Keratinocyte (primary cell): ENCODE data around the gene HMCN1. TPM values are rescaled to one million over a fixed set of nuclear protein-coding genes. Genes with fewer than 3 reads are reported as not detected.
"Not testable (repeated sequence)": the region's sequence is repeated elsewhere in the genome, so short reads cannot be mapped to it uniquely, and the experiment has no call there.

Experiments
- DNase-seq: peaks from one replicate; pipeline ENCODE4 v3.0.0-alpha.2; 2011; ENCODE audit warnings: low read depth, missing footprints, low spot score
- FAIRE-seq: peaks from 2 replicates; lab custom pipeline; 2011; peaks lifted over from hg19 to GRCh38; lab: Jason Lieb, UNC
- H2AFZ ChIP-seq: 2 replicates; pipeline ENCODE4 v1.6.0; 2012; ENCODE audit warnings: low read length, control low read depth, inconsistent platforms; ENCODE audit not compliant: control insufficient read depth
- H3K27ac ChIP-seq: 2 replicates; pipeline ENCODE4 v1.5.1; 2011; ENCODE audit warnings: low read length; ENCODE audit not compliant: control insufficient read depth, insufficient read depth
- H3K27me3 ChIP-seq: 3 replicates; pipeline ENCODE4 v1.6.0; 2011; ENCODE audit warnings: low read length; ENCODE audit not compliant: control insufficient read depth, insufficient read depth; ENCODE audit errors: extremely low read depth
- H3K36me3 ChIP-seq, 2 experiments: 2 replicates in 1 of 2; 3 replicates in 1 of 2; pipeline ENCODE4 v1.5.1; 2011; ENCODE audit warnings: low read length in 2 of 2, mild to moderate bottlenecking in 1 of 2; ENCODE audit not compliant: control insufficient read depth in 2 of 2, insufficient read depth in 2 of 2; ENCODE audit errors: extremely low read depth in 1 of 2
- H3K4me1 ChIP-seq: 3 replicates; pipeline ENCODE4 v1.5.1; 2011; ENCODE audit warnings: low read length; ENCODE audit not compliant: control insufficient read depth, insufficient read depth; ENCODE audit errors: extremely low read depth
- H3K4me2 ChIP-seq: 3 replicates; pipeline ENCODE4 v1.6.0; 2011; ENCODE audit warnings: low read depth, low read length; ENCODE audit not compliant: control insufficient read depth, insufficient read depth; ENCODE audit errors: extremely low read depth
- H3K4me3 ChIP-seq, 3 experiments: fragments of 200-600 bp in 1 of 3; sonication (generic) in 1 of 3; 2 replicates in 2 of 3; 3 replicates in 1 of 3; pipeline ENCODE4 v1.5.1; 2011 to 2016; ENCODE audit warnings: low read length in 3 of 3, mild to moderate bottlenecking in 3 of 3, control low read depth in 2 of 3, inconsistent platforms in 1 of 3, low read depth in 1 of 3, mixed read lengths in 1 of 3, mixed run types in 1 of 3, moderate library complexity in 1 of 3; ENCODE audit not compliant: control insufficient read depth in 2 of 3, insufficient read depth in 2 of 3; ENCODE audit errors: extremely low read depth in 1 of 3
- H3K79me2 ChIP-seq: 2 replicates; pipeline ENCODE4 v1.6.0; 2012; ENCODE audit warnings: low read length; ENCODE audit not compliant: control insufficient read depth, insufficient read depth
- H3K9ac ChIP-seq: 3 replicates; pipeline ENCODE4 v1.6.0; 2011; ENCODE audit warnings: low read length; ENCODE audit not compliant: control insufficient read depth, insufficient read depth; ENCODE audit errors: extremely low read depth
- H3K9me1 ChIP-seq: 3 replicates; pipeline ENCODE4 v1.6.0; 2011; ENCODE audit warnings: low read length; ENCODE audit not compliant: control insufficient read depth, insufficient read depth; ENCODE audit errors: extremely low read depth
- H3K9me3 ChIP-seq: 2 replicates; pipeline ENCODE4 v1.5.1; 2012; ENCODE audit warnings: low read depth, low read length; ENCODE audit not compliant: control insufficient read depth
- H4K20me1 ChIP-seq: 3 replicates; pipeline ENCODE4 v1.6.0; 2011; ENCODE audit warnings: low read length; ENCODE audit not compliant: control insufficient read depth, insufficient read depth; ENCODE audit errors: extremely low read depth
- EZH2 ChIP-seq: IDR thresholded peaks from one replicate; pipeline ENCODE4 v1.6.1; 2012; ENCODE audit warnings: inconsistent platforms, mild to moderate bottlenecking, low read length, moderate library complexity
- dilution Hi-C: fragments of 300-500 bp; cut with MboI; formaldehyde crosslinking; loops from one replicate; pipeline ENCODE4 v1.7.0; 2020; ENCODE audit warnings: low sequenced_read_pairs; ENCODE audit not compliant: extremely low pct_ligation_motif_present
- polyA plus RNA-seq, 5 experiments: library from polyadenylated mRNA; depleted of rRNA in 3 of 5; stranded (reverse) in 3 of 5; stranded (forward) in 1 of 5; unstranded in 1 of 5; fragments of >200 nt; gene quantifications; 1 replicate in 1 of 5; 2 replicates in 3 of 5; 3 replicates in 1 of 5; pipeline versions ENCODE4 v1.2.1 to v1.2.3, GENCODE V29; 2011 to 2012; ENCODE audit warnings: missing spikeins in 2 of 5, low read depth in 1 of 5, low replicate concordance in 1 of 5
- TF ChIP-seq, protein P1 (sequence below), 3 experiments: IDR thresholded peaks in 1 of 3; conservative IDR thresholded peaks in 1 of 3; optimal IDR thresholded peaks in 1 of 3; 2 replicates in 2 of 3; 3 replicates in 1 of 3; pipeline versions ENCODE3 to v1.5.1; 2011; ENCODE audit warnings: low read length in 3 of 3, mild to moderate bottlenecking in 3 of 3, moderate library complexity in 2 of 3, control low read depth in 1 of 3, inconsistent platforms in 1 of 3; ENCODE audit not compliant: insufficient read depth in 2 of 3; ENCODE audit errors: extremely low read depth in 1 of 3

Gene HMCN1
- polyA plus RNA-seq, 1 donor (not counting 4 experiments of a cell fraction or from before 2014, with no cell fraction given) = 1.8 TPM

DNA sequence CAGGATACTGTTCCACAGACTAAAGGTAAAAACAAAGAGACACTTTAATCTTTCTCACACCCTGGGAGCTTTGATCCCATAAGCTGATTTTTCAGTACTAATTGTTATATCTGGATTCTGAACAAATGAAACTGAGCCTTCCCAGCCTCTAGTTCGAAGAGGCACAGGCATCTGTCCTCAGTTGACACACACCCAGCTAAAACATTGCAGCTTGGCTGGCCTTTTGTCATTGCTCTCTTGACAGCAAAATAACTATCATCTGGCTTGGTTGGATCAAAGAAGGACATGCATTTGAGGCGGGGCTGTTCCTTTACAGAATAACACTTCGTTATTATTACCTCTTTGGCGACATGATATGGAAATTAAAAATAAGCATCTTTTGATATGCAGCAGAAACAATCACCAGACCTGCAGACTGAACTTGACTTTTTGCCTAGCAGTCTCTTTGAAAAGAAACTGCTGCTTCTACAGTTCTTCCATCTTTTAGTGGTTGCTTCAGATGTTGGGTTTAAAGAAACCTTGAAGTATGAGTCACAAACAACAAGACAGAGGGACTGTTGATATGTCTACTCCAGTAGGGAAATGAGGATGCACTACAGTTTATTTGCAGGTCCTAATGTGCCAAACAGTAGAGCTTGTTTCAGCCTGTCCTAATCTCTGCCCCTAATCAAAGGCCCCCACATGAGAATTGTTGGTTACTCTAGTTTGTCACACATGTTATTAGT lies 474.4 kb downstream of the HMCN1 start:
- Histone ChIP-seq H3K36me3 (no peaks in the 10 kb centered on the region), H3K9me1 (no peaks in the 10 kb centered on the region), H3K79me2 (no peaks in the 10 kb centered on the region), H3K4me2 (no peak overlapping the region), H4K20me1 (no peaks in the 10 kb centered on the region), H3K9ac (no peak overlapping the region), H3K27ac (no peak overlapping the region), H3K4me3 (no peak overlapping the region), H3K9me3 (no peaks in the 10 kb centered on the region), H3K4me1 (peaks cover 3% of the 10 kb centered on the region), H2AFZ (no peak overlapping the region), H3K27me3 (no peaks in the 10 kb centered on the region)
- DNase-seq (no peak), FAIRE-seq (no peak)
- dilution Hi-C loops = no loop called here
- no peak for TF ChIP-seq EZH2
- TF ChIP-seq, protein P1, sequence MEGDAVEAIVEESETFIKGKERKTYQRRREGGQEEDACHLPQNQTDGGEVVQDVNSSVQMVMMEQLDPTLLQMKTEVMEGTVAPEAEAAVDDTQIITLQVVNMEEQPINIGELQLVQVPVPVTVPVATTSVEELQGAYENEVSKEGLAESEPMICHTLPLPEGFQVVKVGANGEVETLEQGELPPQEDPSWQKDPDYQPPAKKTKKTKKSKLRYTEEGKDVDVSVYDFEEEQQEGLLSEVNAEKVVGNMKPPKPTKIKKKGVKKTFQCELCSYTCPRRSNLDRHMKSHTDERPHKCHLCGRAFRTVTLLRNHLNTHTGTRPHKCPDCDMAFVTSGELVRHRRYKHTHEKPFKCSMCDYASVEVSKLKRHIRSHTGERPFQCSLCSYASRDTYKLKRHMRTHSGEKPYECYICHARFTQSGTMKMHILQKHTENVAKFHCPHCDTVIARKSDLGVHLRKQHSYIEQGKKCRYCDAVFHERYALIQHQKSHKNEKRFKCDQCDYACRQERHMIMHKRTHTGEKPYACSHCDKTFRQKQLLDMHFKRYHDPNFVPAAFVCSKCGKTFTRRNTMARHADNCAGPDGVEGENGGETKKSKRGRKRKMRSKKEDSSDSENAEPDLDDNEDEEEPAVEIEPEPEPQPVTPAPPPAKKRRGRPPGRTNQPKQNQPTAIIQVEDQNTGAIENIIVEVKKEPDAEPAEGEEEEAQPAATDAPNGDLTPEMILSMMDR (optimal IDR thresholded peaks at IDR 0.05 in 1 of 3, IDR thresholded peaks at IDR 0.05 in 1 of 3, conservative IDR thresholded peaks at IDR 0.05 in 1 of 3; ENCODE audit: extremely low read depth in 1 of 3, insufficient read depth in 2 of 3, low read length in 3 of 3) = no peak

DNA sequence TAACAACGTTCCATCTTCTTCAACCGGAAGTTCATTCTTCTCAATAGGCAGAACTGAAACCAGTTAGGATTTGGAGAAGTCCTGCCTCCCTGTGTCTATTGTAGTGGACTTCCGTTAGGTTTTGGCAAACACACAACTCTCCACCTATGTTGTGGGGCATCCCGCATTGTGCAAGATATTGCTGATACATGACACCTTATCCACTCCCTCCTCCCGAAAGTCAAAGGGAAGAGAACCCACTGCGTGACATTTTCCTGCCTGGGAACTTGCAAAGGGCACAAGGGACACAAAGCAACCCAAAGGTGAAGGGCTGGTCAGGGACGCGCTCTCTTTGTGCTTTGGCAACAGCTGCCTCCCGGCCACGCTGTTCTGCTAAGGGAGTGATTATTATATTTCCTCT lies 476.1 kb downstream of the HMCN1 start:
- no peaks in the 10 kb centered on the region for H4K20me1 ChIP-seq

DNA sequence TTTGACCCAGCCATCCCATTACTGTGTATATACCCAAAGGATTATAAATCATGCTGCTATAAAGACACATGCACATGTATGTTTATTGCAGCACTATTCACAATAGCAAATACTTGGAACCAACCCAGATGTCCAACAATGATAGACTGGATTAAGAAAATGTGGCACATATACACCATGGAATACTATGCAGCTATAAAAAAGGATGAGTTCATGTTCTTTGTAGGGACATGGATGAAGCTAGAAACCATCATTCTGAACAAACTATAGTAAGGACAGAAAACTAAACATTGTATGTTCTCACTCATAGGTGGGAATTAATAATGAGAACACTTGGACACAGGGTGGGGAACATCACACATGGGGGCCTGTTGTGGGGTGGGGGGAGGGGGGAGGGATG lies 477.4 kb downstream of the HMCN1 start:
- dilution Hi-C loops, H3K4me1 ChIP-seq: not testable (repeated sequence)

More for the DNA sequence above, 476.1 kb downstream of the HMCN1 start:
- Histone ChIP-seq H3K79me2 (no peaks in the 10 kb centered on the region), H3K4me3 (no peak overlapping the region), H3K9me1 (no peaks in the 10 kb centered on the region), H3K9me3 (no peaks in the 10 kb centered on the region), H3K27ac (no peak overlapping the region), H3K36me3 (no peaks in the 10 kb centered on the region), H3K9ac (no peak overlapping the region), H3K27me3 (no peaks in the 10 kb centered on the region), H3K4me2 (no peak overlapping the region), H2AFZ (no peak overlapping the region), H3K4me1 (peaks cover 3% of the 10 kb centered on the region)
- no peak for DNase-seq
- TF ChIP-seq, protein P1 (optimal IDR thresholded peaks at IDR 0.05 in 1 of 3, IDR thresholded peaks at IDR 0.05 in 1 of 3, conservative IDR thresholded peaks at IDR 0.05 in 1 of 3; ENCODE audit: extremely low read depth in 1 of 3, insufficient read depth in 2 of 3, low read length in 3 of 3) = no peak
- TF ChIP-seq EZH2 = no peak
- no peak for FAIRE-seq
- dilution Hi-C loops = no loop called here

More for the DNA sequence above, 477.4 kb downstream of the HMCN1 start:
- H3K4me2 ChIP-seq, FAIRE-seq, H3K27me3 ChIP-seq, H3K27ac ChIP-seq, DNase-seq, H3K79me2 ChIP-seq, H3K36me3 ChIP-seq, H3K4me3 ChIP-seq, H2AFZ ChIP-seq, H3K9me1 ChIP-seq, H3K9ac ChIP-seq, H3K9me3 ChIP-seq, H4K20me1 ChIP-seq: not testable (repeated sequence)
